ENCODE measurements around the gene INSR.
A peak's percentile ranks its signal among the peaks of the same experiment; 100 is the strongest.
"Not testable (repeated sequence)": the region's sequence is repeated elsewhere in the genome, so short reads cannot be mapped to it uniquely, and the experiment has no call there.

Gene INSR

GRCh38 chr19:7078008-7078407, 216.2 kb downstream of the INSR start:
- DNase-seq = no peak

- no peak for DNase-seq
Measured at GRCh38 chr19:7076151-7076550, 218.1 kb downstream of the INSR start.

GRCh38 chr19:7074705-7075282, 219.4 kb downstream of the INSR start:
- no peak for DNase-seq

GRCh38 chr19:7072541-7072940, 221.7 kb downstream of the INSR start:
- no peak for DNase-seq

GRCh38 chr19:7069904-7070226, 224.3 kb downstream of the INSR start:
- DNase-seq = no peak

GRCh38 chr19:7069042-7069903, 224.9 kb downstream of the INSR start, which contains the start of gene ZNF557:
Gene ZNF557 (plus strand): TSS chr19:7069703. CDS start chr19:7075075, 5,372 bp downstream.
- peak; percentile 96 for DNase-seq

- DNase-seq = no peak
Measured at GRCh38 chr19:7068599-7068998, 225.6 kb downstream of the INSR start.

- no peak for DNase-seq
Measured at GRCh38 chr19:7067716-7068115, 226.5 kb downstream of the INSR start.

- DNase-seq = not testable (repeated sequence)
Measured at GRCh38 chr19:7067122-7067521, 227.1 kb downstream of the INSR start.

GRCh38 chr19:7063764-7064418, 230.3 kb downstream of the INSR start:
- no peak for DNase-seq

GRCh38 chr19:7063339-7063738, 230.9 kb downstream of the INSR start:
- no peak for DNase-seq
